MM.1S (cell line): ENCODE measurements around the gene MACROD2.

Source experiments
- EZH2 ChIP-seq: fragments of 300-600 bp; sonication (generic); optimal IDR thresholded peaks from 2 replicates; pipeline ENCODE3; 2017; ENCODE audit warnings: low read depth, mild to moderate bottlenecking, antibody characterized with exemption, low read length, mixed read lengths
- EZH2phosphoT487 ChIP-seq: fragments of 300-600 bp; sonication (generic); IDR thresholded peaks from 2 replicates; pipeline ENCODE4 v1.6.1; 2018; ENCODE audit warnings: antibody characterized with exemption, low read length
- TF ChIP-seq, protein P1 (sequence below): fragments of 300-600 bp; sonication (generic); IDR thresholded peaks from 2 replicates; pipeline ENCODE4 v1.5.1; 2016; ENCODE audit warnings: antibody characterized with exemption, low read length, mixed read lengths

DNA sequence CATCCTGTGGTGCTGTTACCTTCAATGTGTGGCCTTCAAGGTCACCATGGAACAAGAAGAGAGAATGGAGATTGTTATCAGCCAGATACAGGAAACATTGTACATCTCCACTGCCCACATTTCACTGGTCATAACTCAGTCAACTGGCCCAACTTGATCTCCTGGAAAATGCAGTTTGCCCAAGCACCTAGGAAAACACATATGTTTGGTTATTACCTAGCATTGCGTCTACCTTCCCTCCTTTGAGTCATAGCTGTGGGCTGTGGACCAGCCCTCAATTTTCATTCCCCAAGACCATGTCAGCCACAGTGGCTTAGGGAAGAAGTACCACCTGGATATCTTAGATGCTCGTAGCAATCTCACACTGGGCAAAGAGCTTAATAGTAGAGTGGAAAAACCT, 2064.5 kb downstream of the MACROD2 start:
- TF ChIP-seq, protein P1, sequence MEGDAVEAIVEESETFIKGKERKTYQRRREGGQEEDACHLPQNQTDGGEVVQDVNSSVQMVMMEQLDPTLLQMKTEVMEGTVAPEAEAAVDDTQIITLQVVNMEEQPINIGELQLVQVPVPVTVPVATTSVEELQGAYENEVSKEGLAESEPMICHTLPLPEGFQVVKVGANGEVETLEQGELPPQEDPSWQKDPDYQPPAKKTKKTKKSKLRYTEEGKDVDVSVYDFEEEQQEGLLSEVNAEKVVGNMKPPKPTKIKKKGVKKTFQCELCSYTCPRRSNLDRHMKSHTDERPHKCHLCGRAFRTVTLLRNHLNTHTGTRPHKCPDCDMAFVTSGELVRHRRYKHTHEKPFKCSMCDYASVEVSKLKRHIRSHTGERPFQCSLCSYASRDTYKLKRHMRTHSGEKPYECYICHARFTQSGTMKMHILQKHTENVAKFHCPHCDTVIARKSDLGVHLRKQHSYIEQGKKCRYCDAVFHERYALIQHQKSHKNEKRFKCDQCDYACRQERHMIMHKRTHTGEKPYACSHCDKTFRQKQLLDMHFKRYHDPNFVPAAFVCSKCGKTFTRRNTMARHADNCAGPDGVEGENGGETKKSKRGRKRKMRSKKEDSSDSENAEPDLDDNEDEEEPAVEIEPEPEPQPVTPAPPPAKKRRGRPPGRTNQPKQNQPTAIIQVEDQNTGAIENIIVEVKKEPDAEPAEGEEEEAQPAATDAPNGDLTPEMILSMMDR, result no peak
- TF ChIP-seq EZH2 (no peak), EZH2phosphoT487 (no peak)
